ENCODE results near the gene GHDC. TPM values are rescaled to one million over a fixed set of nuclear protein-coding genes. Genes with fewer than 3 reads are reported as not detected.

GHDC gene
- total and polyA plus RNA-seq, 2 of the 13 experiments (the other 11 are each of a cell fraction or from before 2014, with no cell fraction given) = 15.4 to 22.5 TPM

GRCh38 chr17:42180922-42181850 lies 13.1 kb downstream of the GHDC start, which contains the start of gene KCNH4 (continued):
- TF ChIP-seq ZNF512 (CRISPR knock-in tag; IDR thresholded peaks at IDR 0.05) (no peak), ZNF800 (CRISPR knock-in tag; IDR thresholded peaks at IDR 0.05) (no peak), MNT (IDR thresholded peaks at IDR 0.05) (peak; percentile 66), ZFP37 (CRISPR knock-in tag; IDR thresholded peaks at IDR 0.05; ENCODE audit: borderline replicate concordance) (no peak), ZFP90 (CRISPR knock-in tag; IDR thresholded peaks at IDR 0.05; ENCODE audit: borderline replicate concordance) (no peak), TBX2 (CRISPR knock-in tag; IDR thresholded peaks at IDR 0.05; ENCODE audit: borderline replicate concordance) (no peak; the same call in 1 of the 2 replicates), MAZ (IDR thresholded peaks at IDR 0.05; ENCODE audit: borderline replicate concordance, low read depth, low read length) (no peak), MAZ (CRISPR knock-in tag; IDR thresholded peaks at IDR 0.05; ENCODE audit: low read depth) (no peak; the same call in 1 of the 2 replicates), NR1H2 (CRISPR knock-in tag; IDR thresholded peaks at IDR 0.05; ENCODE audit: borderline replicate concordance, low read depth) (no peak), HNRNPLL (IDR thresholded peaks at IDR 0.05; ENCODE audit: low read depth, low read length, poor library complexity, severe bottlenecking) (peak; percentile 35), TRIM24 (CRISPR knock-in tag; IDR thresholded peaks at IDR 0.05) (no peak), ZNF354B (CRISPR knock-in tag; IDR thresholded peaks at IDR 0.05) (no peak), ZNF30 (CRISPR knock-in tag; IDR thresholded peaks at IDR 0.05) (no peak), ZHX1 (CRISPR knock-in tag; IDR thresholded peaks at IDR 0.05; ENCODE audit: low read depth) (no peak), HHEX (CRISPR knock-in tag; IDR thresholded peaks at IDR 0.05) (no peak), PBX3 (CRISPR knock-in tag; IDR thresholded peaks at IDR 0.05; ENCODE audit: borderline replicate concordance) (no peak), BCL3 (CRISPR knock-in tag; IDR thresholded peaks at IDR 0.05) (no peak)
